ENCODE measurements around the gene TRIM44.

Gene TRIM44

DNA sequence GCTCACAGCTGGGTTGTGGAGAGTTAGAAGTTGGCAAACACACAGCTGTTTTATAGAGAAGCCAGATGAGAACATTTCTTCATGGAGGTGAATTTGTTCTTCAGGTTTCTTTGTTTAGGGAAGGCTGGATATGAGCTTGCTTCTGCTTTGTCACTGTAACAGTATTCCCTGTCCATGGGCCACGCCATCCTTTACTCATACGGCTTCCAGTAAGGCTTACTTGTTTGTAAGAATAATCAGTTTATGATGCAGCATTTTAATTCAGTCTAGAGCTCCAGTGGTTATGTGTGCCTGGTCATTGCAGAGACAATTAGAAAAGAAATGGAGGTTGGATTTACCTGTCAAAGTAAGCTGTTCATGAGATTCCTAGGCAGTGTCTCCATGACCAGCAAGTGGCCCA is 131.8 kb downstream of the TRIM44 start:
- DNase-seq = no peak

DNA sequence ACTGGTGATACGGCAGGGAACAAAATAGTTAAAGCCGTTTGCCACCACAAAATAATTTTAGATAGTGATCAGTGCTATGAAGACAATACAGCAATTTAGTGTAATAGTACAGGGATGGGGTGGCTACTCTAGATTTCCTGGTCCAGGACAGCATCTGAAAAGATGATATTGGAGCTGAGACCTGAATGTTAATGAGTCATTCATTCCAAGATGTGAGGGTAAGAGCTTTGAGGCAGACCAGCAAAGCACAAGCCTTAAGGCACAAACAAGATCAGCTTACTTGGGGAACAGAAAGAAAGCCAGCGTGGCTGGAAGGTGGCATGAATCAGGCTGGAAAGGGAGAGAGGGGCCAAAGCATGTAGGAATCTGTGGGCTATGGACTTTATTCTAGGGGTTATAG is 132.3 kb downstream of the TRIM44 start:
- no peak for DNase-seq

DNA sequence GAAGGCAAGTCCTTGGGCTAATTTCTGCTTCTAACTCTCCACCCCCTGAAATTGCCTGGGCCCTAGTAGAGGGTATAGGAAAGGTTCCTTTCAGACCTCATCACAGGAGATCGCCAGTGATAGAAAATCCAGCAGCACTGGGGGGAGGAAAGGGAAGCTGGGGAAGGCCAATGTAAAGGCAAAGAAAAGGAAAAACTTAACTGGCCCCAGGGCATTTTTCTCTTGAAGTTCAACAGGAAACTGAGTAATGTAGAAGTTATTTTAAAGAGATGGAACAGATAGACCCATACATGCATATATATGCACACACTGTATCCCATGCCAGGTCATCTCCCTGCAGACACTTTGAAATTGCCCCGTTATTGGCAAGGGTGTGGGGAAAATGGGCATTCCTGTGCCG is 134.0 kb downstream of the TRIM44 start:
- no peak for DNase-seq

DNA sequence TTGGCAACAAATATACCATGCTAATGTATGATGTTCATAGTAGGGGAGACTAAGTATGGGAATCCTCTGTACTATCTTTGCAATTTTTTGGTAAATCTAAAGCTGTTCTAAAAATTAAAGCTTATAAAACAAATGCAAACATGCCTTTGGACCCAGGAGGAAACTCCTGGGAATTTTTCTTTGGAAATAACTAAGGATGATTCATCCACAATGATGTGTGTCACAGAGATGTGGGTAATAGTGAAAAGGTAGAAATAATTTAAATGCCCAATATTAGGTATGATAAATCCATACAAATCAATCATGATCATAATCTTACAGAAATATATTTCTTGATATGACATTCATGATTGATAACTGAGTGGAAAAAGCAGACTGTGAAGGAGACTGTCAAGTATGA is 135.8 kb downstream of the TRIM44 start:
- DNase-seq = no peak

DNA sequence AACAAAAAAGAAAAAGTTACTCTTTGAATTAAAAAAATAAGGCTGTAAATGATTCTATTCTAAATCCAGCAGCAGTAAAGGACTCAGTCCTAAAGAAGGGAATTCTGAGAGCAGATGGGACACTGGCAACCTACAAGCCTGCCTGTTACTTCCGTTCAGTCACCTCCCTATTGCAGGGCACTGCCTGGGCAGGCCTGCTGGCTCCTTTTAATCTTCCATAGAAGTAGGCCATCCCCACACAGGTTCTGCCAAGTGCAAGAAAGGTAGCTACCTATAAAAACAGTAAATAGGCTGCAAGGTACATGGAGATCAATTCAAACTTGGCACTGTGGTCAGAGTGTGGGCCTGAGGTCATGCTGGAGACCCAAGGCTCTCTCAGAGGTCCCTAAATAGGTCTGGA is 136.4 kb downstream of the TRIM44 start:
- DNase-seq = no peak

DNA sequence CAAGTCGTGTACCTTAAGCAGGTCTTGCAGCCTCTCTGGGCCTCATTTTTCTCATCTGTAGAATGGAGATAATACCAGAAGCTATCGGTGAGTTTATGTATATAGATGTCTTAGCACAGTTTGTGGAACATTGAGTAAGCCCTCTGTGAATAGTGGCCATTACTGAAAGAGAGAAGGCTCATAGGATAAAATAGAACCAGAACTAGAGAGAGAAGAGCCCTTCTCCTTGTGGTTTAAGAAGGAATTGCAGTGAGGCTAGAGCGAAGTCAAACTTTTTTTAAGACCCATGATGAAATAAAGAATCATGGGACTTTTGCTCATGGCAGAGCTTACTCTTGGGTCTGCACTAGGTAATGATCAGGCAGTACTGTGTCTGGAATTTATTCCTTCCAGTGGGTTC is 137.1 kb downstream of the TRIM44 start:
- no peak for DNase-seq

DNA sequence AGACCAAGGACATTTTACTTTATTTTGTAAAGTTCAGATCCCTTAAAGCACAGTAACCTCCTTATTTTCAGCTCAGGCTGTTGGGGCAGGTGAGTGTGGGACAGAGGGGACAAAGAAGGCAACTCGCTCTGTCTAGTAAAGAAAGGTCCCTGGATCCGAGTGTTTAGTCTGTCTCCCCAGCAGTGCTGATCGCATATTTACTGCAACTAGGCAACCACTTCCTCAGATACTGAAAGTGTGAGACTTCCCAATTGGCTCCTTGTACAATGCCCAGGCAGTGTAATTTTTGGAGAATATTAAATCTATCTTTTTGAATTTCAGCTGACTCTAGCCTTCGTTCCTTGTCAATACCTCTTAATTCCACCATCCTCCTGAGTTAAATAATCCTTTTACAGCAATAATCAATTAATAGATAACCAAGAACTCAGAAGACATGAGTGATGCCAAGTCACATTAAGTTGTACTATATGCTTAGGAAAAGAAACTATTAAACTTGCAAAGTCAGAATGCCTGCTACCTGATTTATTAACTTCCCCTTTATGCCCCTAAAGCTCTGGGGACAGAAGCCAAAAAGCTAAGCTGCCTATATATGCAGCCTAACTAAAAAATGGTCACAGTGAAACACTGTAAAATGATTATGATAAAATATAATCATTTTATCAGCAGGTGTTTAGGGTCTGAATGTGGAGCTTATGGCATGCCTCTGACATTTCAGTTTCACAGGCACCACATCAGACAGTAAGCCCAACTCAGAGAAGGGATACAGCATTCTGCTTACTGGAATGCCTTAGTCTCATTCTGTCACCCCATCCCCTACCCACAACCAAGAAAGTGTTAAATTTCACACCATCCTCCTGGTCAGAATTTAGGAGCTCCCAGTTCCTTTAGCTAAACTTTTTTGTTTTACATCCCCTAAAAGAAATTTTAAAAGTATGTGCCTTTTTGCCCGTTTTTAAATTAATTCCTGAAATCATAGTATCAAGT is 138.7 kb downstream of the TRIM44 start:
- no peak for DNase-seq

DNA sequence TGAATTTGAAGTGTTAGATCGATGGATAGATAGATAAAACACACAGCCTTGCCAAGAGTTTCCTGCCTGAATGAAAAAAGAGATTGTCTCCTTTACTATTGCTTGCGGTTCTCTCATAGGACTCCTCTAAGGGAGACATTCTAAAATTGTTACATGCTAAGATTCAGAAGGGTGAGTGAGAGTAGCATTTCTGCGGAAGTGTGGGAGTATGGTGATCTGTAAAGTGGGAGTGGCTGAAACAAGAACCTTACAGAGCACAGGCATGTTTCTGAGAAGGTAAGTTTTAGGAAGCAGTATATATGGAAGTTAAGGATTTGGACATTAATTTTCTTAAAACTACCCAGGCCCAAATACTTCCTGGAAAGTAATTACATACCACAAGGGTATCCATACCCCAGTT is 139.6 kb downstream of the TRIM44 start:
- no peak for DNase-seq

DNA sequence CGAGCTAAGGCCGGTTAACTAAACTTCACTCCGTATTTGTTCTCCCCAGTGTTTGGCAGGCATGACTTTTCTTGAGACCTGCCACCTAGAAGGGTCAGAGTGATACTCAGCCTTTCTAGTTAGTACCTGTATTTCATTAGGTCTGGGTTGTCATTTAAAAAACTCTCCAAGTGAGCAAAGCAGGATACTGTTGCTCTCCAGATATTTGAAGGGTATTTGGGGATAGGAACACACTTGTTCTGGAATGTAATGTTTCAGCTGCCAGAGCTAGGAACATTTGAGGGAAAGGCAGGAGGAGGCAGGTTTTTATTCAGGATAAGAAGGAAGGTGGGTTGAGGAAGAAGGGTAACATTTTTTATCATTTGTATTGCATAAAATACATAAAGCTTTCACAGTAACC is 140.1 kb downstream of the TRIM44 start:
- no peak for DNase-seq

DNA sequence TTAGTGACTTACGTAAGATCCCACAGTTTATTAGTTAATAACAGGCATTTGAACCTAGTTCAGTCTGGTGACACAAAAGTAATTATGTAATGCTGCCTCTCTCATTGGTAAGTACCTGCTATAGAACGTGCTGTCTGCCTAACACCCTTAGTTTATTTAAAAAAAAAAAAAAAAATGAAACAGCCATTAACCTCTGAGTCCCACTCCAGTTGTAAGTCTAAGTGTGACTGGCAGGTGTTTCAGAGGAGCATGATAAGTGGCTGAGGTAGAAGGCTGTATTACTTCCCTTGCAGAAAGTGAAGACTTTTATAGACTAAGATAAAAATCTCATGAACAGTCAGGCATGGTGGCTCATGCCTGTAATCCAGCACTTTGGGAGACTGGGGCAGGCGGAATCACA is 140.5 kb downstream of the TRIM44 start:
- DNase-seq = no peak

DNA sequence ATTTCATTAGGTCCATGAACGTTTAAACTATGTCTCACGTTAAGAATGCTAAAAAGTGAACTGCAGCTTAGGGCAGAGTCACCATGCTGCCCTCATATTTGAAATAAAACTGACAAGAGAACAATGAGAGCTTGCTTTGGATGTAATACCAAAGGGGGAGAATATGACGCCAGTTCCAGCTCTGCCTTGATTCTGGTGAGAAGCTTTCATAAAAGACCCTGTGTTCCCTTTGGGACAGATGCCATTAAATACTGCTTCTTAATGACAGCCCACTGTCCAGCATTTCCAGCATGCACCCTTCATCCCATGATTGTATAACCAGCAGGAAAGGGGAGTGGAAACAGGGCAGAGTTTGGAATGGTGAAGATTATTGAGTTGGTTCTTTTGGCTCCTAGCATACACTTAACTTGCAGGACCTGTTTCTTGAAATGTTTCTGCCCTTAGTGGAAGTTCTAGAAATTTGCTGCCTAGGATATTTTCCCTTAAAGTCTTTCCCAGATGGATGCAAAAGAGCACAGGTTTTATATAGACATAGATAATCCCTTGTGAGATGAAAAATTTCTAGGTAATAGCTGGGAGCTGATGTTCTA is 142.0 kb downstream of the TRIM44 start:
- DNase-seq = no peak

DNA sequence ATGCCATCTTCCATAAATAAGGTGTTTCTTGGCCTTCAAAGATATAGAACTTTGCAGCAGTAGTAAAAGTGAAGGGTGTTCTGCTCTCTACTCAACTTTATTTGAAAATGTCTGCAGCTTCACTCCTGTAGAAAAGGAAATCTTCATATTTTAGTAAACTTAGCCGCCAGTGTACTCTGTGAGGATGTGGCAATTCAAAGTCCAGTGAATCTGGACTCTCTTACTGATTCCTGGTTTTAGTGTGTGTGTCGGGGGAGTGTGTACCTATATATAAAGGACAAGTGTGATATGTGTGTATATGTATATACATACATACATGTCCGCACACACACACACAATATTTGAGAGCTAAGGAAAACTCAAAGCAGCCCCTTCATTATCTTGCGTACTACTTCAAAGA is 147.0 kb downstream of the TRIM44 start:
- DNase-seq = no peak

DNA sequence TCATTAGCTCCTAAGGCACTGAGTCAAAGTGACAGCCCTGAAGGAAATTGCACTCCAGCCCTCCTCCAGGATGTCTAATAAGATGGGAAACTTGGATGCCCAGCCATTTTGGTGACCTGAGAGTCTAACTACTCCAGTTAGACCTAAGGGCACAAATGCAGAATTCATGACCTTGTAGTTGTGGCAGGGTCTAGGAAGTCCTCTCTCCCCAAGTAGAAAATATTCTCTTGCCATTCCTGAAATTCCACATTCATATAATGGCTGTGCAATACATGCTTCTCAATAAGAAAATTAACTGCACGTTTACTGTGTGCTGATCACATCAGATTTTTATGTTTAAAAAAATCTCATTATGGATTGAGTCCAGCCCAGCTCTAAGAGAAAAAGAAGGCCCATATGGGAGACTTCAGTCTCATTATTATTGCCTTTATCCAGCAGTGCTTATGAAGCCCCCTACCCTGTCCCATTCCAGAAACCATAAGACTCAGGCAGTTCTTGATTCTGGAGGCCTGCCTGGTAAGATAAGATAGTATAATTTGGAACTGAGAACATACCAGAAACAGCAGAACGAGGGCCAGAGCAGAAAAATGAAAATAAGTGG is 147.6 kb downstream of the TRIM44 start:
- no peak for DNase-seq

DNA sequence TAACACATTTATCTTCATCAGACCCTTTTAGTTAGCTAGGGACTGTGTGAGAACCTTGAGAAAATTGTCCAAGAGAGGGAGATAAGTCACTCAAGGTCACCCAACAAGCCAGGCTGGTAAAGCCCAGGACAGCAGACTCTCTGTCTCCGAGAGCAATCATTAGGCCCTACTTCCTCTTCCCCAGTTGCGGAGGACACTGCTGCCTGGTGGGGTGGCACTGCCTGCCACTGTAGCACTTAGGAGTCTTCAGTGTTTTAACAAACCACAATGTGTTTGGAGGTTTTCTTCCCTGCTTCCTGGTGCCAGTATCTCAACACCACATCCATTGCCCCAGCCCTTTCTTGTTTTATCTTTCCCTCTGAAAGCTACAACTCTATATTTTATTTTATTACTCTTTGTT is 149.2 kb downstream of the TRIM44 start:
- no peak for DNase-seq

DNA sequence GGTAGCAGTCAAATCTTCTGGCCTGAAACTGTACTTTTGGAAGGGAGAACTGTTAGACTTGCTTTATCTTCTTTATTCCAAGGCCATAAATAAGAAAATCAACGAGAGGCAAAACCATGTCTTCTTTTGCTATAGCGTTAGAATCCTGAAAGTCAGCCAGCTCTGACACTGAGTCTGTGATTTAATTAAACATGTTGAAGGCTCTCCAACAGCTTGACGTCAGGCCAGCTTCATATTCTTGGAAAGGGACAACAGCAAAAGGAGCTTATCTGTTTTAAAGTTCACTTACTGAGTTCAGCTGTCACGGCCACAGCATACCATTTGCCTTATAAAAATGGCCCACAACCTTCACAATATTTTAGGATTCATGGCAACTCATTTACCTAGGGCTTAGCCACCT is 150.3 kb downstream of the TRIM44 start:
- DNase-seq = no peak

DNA sequence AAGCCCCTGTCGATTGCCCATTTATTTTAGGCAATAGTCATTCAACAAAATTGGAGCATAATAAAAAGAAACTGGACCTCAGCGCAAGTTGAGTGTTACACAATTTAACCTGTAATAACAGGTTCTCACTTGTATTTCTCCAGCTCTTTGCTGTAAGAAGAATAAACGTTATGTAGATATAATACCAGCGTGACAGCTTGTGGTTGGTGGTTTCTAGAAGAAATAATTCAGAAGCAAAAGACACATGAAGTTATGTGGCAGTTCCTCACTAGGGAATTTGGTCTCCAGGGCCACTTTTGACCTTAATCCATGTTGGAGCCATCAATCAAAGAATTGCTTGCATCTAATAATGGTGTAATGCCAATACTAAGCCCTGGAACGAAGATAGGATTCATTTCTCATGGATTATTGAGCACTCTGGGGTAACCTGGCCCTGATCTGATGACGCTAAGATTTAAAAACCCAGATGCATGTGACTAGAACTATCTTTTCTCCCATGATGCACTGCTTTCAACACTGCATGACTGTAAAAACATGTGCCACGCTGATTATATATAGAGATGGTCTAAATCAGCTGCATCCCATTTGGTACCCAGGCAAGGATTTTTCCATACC is 151.6 kb downstream of the TRIM44 start:
- no peak for DNase-seq

DNA sequence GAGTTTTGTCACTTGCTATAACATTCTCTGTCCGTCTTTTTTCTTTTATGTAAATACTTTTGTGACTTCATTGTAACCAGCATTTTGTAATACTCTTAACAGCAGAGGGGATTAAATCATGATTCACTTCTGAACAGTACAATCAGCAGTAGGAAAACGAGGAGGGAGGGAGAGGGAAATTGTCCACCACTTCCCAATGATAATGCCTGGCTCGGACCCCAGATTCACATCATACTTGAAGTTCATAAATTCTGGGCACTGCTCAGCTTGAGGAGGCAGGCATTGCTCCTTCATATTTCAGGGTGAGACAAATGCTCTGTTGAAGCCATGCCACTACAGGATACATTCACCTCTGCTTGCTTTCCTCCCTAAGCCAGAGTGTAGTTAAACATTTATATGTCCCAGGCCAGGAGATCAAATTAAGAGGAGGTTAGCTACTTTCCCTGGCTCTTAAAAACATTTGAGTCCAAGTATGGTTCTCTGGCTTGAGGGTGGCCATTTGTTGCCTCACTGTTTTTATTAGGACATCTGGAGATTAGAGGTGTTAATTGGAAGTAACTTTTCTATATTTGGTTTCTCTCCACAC is 152.2 kb downstream of the TRIM44 start:
- DNase-seq = no peak

DNA sequence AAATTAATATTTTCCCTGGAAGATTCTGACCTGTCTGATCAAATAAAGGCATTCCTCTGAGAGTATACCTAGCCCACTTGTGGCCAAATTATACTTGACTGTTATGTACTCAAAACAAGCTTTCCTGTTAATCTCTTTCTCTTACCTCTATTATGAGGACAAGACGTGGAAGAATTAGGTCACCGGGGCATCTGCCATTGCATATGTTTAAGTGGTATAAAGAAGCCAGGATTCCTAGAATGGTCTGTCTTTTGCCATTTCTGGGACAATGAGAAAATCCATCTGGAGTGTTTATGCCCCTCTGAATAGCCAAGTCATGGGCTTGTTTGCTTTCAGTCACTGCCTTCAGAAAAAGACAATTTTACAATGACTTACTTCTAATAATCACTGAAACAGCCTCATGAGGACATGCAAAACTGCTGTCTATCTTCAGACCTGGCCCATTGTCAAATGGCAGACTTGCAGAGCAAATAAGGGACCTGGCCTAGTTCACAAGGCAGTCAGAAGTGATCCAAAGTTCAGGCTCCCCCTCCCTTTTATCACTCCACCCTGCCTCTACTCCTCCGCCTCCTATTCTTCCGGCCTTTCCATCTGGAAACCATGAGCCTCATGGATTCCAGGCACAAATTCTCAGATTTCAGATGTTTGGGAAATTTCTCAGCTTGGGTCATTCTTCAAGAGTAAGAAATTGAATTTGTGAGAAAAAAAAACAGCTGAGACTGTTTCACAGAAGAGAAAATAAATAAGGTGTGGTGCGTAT is 153.2 kb downstream of the TRIM44 start:
- no peak for DNase-seq

DNA sequence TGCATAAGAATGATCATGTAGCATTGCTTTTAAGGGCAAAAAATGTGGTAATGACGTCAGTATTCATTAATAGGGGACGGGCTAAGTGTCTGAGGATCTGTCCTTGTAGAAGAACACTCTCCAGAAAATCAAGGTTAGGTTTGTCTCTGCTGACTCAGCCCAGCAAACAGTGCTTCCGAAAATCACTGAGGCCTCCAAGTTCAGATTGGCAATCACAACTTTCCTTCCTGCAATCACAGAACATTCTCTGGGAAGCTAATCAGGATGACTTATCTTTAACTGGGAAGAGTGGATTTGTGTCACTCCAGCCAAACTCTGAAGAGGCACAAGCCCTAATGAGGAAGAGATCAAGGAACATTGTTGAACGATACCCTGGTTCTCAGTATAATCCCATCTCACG is 158.0 kb downstream of the TRIM44 start:
- no peak for DNase-seq

DNA sequence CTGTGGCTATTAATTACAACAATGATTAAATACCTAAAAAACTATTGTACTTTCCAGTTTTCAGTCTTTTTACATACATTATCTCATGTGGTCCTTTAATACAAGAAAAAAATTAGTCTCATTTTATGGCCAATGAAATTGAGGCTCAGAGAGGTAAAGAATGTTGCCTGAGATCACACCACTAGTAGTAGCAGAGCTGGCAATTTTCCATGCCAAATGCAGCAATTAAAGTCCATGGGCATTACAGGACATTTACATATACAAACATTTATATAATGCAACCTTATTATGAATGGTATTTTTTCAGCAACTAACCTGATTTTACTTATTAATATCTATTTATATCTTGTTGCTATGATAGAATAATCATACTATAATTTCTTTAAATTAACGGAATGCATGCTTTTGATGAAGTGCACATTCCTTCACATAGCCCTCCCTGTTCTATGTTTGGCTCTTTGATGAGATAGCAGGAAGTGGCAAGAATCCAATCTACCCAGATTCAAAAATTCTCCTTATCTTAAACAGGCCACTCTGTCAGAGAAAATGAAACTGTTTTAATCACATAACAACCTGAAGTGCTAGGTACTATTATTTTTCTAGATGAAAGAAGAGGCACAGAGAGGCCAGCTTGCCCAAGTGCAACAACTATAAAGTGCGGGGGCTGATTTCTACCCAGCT is 160.4 kb downstream of the TRIM44 start:
- DNase-seq = no peak

DNA sequence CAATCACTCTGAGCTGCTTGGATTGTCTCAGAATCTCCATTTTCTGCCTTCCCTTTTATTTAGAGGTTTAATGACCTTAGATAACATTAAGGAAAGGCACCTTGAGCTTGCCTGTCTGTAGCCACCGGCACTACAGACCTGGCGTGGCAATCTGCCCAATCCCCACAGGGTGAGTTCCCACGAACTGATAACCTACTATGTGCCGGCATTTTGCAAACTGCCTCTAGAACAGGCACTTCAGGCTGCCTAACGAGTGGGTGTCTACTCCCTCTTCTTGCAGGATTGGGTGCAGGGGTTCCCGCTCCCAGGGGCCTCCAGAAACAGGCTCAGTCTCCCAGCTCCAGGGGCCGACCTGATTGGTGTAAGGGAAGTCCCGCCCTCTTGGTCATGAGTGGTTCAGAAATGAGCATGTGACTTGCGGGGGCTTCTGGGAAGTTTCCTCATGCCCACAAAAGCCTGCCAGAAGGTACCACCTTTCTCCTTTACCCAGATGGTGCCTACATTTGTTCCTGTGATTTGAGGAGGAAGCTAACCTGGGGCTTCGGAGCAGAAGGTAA is 161.2 kb downstream of the TRIM44 start:
- no peak for DNase-seq

DNA sequence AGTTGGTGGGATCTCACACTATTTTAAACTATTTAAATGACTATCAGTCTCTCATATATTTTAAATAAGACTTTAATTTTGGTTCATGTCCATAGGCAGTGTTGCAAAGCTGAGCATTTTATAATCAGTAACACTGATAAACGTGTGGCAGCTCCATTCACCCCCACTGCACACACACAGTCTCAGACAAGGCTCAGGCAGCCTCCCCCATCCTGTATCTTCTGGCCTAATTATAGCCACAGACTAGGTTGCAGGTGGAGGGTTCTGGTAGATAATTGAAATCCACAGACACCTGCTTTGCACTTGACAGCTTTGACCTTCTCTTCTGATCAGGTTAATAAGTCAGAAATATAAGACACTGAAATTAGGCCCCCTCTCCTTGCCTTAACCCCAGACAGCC is 162.8 kb downstream of the TRIM44 start:
- no peak for DNase-seq

Data from CD4-positive, alpha-beta T cell treated with Interleukin-21 for 1 hour (primary cell).